ENCODE measurements around the gene ENTR1. TPM values are rescaled to one million over a fixed set of nuclear protein-coding genes. Genes with fewer than 3 reads are reported as not detected.

ENTR1 gene
- total RNA-seq, 4 donors from 2014 or later, result 23.3 to 42.0 (median 33.2) TPM

DNA sequence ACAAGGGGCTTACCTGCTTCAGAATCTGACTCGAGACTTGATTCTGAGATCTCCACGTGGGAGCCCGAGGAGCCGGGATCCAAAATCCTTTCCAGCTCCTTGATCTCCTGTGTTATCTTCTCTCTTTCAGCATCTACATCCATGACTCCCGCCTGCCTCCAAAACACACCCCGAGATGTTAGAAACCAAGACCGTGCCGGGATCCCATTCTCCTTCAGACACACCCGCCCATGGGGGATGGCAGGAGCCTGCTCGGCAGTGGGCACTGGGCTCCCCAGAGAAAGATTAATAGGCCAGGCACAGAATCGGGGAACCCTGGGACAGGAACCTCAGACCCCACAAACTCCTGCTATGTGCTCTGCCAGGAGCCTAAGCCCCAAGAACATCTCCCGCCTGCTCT lies 12.1 kb downstream of the ENTR1 start:
- TF ChIP-seq, protein P1, sequence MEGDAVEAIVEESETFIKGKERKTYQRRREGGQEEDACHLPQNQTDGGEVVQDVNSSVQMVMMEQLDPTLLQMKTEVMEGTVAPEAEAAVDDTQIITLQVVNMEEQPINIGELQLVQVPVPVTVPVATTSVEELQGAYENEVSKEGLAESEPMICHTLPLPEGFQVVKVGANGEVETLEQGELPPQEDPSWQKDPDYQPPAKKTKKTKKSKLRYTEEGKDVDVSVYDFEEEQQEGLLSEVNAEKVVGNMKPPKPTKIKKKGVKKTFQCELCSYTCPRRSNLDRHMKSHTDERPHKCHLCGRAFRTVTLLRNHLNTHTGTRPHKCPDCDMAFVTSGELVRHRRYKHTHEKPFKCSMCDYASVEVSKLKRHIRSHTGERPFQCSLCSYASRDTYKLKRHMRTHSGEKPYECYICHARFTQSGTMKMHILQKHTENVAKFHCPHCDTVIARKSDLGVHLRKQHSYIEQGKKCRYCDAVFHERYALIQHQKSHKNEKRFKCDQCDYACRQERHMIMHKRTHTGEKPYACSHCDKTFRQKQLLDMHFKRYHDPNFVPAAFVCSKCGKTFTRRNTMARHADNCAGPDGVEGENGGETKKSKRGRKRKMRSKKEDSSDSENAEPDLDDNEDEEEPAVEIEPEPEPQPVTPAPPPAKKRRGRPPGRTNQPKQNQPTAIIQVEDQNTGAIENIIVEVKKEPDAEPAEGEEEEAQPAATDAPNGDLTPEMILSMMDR (IDR thresholded peaks at IDR 0.05; ENCODE audit: low read depth), result no peak

DNA sequence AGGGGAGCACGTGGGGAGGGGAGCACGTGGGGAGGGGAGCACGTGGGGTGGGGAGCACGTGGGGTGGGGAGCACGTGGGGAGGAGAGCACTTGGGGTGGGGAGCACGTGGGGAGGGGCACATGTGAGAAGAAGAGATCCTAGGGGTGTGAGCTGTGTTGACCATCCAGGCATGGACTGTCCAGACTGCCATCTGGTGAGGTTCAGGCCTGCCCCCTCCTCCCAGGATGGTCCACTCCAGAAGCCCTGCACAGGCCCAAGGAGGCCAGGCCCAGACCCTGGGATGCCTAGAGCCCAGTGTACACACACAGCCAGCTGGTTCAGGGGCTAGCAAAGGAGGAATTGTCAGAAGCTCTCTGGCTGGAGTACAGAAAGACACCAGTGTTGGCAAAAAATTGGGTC lies 12.8 kb downstream of the ENTR1 start:
- TF ChIP-seq, protein P1 (IDR thresholded peaks at IDR 0.05; ENCODE audit: low read depth), result no peak

DNA sequence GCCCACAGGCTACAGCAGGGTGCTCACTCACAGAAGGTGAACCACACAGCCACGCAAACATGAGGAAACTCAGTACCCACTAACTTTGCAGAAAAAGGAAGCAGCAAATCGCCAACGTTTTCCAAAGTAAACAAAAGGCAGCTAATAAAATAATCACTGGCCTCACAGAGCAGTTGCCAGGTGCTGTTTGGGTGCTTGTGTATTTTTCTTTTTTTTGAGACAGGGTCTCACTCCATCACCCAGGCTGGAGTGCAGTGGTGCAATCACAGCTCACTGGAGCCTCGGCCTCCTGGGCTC lies 14.2 kb downstream of the ENTR1 start:
- TF ChIP-seq, protein P1 (IDR thresholded peaks at IDR 0.05; ENCODE audit: low read depth), result no peak

DNA sequence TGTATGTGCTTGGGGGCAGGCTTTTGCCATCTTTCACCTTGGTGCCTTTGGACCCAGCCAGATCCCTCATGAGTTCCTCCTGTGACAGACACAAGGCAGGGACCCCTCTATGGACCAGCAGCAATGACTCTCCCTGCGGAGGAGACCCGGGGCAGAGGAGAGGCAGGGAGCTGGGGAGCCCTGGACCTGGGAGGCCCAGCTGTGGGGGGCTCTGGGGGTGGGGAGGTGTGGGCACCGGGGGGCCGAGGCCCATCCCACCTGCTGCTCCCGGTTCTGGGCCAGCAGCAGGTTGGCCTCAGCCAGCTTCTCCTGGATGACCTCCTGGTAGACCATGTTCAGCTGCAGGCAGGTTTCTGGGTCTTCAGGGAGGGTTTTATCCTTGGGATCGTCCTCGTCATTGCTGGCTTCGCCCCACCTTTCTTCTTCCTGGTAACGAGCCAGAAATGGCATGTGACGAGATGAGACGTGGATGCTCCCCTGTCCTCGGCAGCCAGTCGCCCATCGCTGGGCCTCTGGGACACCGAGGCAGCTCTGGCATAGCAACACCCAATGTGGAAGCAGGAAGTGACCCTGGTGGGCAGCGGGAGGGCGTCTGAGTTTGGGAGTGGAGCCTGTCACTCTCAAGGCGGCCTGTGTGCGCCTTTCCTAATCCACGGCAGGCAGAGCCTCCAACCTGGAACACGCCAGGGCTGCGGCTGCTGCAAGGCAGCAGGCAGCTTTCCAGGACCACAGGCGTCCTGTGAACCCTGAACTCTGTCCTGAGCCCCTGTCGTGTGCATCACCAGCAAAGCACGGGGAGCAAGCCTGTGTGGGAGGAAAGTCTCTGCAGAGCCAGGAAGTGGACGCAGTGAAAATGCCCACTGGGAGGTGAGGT lies 14.8 kb downstream of the ENTR1 start:
- TF ChIP-seq, protein P1 (IDR thresholded peaks at IDR 0.05; ENCODE audit: low read depth), result no peak

DNA sequence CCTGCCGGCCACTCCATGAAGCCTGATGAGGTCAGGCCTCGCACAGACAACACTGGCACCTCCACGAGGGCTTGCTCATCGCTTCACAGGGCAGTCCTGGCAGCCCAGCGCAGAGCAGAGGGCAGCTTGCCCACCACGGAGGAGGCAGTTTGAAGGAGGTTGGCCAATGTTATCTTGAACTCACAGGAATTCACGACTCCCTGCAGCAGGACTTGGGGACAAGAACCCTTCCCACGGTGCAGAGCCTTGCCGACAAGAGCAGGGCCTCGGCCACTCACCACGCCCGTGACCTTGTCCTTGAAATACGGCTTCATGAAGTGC lies 15.4 kb downstream of the ENTR1 start:
- TF ChIP-seq, protein P1 (IDR thresholded peaks at IDR 0.05; ENCODE audit: low read depth), result no peak

DNA sequence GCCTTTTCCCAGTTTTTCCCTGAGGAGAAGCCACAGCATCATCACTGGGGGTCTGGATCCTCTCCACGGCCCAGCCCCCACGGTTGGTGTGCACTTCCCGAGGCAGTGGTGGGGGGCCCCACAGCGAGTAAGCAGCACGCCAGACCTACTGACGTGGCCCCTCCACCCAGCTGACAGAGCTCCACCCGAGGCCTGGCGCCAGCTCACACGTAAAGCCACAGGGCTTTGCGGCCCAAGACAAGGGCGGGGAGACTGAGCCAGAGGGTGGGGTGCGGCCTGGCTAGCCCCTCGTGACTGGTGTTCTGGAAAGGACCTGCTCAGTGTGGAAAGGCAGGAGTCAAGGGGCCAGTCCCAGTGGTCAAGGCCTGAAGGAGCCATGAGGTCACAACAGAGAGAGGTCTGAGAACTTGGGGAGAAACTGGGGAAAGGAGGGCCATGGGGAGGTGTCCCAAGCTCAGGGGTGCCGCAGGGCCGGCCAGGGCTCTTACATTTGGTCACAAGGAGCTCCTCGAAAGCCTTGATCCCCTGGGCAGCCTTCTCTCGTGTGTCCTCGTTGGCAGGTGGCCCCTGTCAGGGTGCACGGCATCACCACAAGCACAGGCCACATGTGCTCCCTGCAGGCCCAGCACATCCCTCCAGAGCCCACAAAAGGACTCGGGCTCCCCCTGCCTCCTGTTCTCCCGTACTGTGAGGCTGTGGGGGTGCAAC lies 15.9 kb downstream of the ENTR1 start:
- TF ChIP-seq, protein P1 (IDR thresholded peaks at IDR 0.05; ENCODE audit: low read depth), result no peak

DNA sequence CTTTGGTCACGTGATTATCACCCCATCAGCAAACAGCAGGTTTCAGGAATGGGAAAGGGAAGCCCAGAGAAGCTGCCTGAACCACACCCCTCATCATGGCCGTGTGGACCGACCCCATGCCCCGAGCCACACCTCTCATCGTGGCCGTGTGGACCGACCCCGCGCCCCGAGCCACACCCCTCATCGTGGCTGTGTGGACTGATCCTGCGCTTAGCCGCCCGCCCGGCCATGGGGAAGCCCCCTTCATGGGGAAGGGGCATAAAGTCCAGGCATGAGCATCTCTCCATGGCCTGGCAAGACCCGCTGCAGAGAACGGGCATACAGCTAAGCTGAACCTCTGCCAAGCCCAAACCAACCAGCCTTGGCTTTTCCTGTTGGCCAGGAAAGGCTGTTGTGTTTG lies 16.9 kb downstream of the ENTR1 start:
- TF ChIP-seq, protein P1 (IDR thresholded peaks at IDR 0.05; ENCODE audit: low read depth), result no peak
